Loucy (cell line): ENCODE data around the gene WIZ.

Experiments used
- EZH2phosphoT487 ChIP-seq: fragments of 200-600 bp; IDR thresholded peaks from 2 replicates; pipeline ENCODE4 v1.6.1; 2018; ENCODE audit warnings: antibody characterized with exemption, mild to moderate bottlenecking, moderate library complexity, borderline replicate concordance
- TF ChIP-seq, protein P1 (sequence below): fragments of 200-600 bp; sonication (generic); conservative IDR thresholded peaks from 2 replicates; pipeline ENCODE4 v1.5.1; 2014; ENCODE audit warnings: mild to moderate bottlenecking, antibody characterized with exemption, low read length

DNA sequence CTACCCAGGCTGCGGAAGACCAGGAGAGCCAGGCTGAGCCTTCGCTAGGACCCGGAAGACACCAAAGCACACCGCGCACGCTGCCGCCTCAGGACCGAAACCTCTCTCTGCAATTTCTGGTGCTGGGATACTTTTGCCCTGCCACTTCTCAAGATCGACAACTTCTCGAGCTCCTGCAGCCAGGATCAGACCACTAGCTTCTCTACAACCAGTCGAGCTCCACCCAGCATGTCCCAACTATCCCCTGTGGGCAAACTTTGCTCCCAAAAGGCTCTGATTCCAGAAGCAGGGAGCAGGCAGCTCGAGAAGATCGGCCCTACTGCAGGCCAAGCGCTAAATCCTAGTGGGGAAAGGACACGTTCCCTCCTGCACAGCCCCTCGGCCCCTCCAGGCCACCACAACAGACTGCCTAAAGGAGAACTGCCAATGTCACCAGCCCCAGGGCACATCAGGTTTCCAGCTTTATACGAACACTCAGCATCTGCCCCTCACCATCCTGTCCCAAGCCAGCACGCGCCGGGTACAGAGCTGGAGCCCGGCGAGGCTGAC lies 71.1 kb downstream of the WIZ start:
- TF ChIP-seq, protein P1, sequence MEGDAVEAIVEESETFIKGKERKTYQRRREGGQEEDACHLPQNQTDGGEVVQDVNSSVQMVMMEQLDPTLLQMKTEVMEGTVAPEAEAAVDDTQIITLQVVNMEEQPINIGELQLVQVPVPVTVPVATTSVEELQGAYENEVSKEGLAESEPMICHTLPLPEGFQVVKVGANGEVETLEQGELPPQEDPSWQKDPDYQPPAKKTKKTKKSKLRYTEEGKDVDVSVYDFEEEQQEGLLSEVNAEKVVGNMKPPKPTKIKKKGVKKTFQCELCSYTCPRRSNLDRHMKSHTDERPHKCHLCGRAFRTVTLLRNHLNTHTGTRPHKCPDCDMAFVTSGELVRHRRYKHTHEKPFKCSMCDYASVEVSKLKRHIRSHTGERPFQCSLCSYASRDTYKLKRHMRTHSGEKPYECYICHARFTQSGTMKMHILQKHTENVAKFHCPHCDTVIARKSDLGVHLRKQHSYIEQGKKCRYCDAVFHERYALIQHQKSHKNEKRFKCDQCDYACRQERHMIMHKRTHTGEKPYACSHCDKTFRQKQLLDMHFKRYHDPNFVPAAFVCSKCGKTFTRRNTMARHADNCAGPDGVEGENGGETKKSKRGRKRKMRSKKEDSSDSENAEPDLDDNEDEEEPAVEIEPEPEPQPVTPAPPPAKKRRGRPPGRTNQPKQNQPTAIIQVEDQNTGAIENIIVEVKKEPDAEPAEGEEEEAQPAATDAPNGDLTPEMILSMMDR, result no peak
- no peak for TF ChIP-seq EZH2phosphoT487
